Loucy (cell line): ENCODE data around the gene KLK12.

Source experiments
- H2AFZ ChIP-seq: fragments of 200-600 bp; sonication (generic); 2 replicates; pipeline ENCODE4 v1.6.0; 2016; ENCODE audit warnings: antibody characterized with exemption, mild to moderate bottlenecking, low read length, moderate library complexity
- H3F3A ChIP-seq: fragments of 200-600 bp; 2 replicates; pipeline ENCODE4 v1.6.0; 2016; ENCODE audit warnings: antibody characterized with exemption, low read depth, mild to moderate bottlenecking
- H3K27me3 ChIP-seq: fragments of 200-600 bp; sonication (generic); 2 replicates; pipeline ENCODE4 v1.6.1; 2014; ENCODE audit warnings: low read length, mild to moderate bottlenecking; ENCODE audit not compliant: insufficient read depth, poor library complexity, severe bottlenecking
- H3K36me3 ChIP-seq: fragments of 200-600 bp; sonication (generic); 2 replicates; pipeline ENCODE4 v1.6.1; 2016; ENCODE audit warnings: low read length; ENCODE audit not compliant: insufficient read depth
- H3K4me1 ChIP-seq: fragments of 200-600 bp; sonication (generic); 2 replicates; pipeline ENCODE4 v1.5.1; 2014; ENCODE audit warnings: low read length, mild to moderate bottlenecking; ENCODE audit not compliant: insufficient read depth, poor library complexity, severe bottlenecking
- H3K4me2 ChIP-seq: fragments of 200-600 bp; sonication (generic); 2 replicates; pipeline ENCODE4 v1.6.0; 2014; ENCODE audit warnings: antibody characterized with exemption, low read length, low read depth, mild to moderate bottlenecking; ENCODE audit not compliant: poor library complexity, severe bottlenecking
- H3K4me3 ChIP-seq: fragments of 200-600 bp; sonication (generic); 2 replicates; pipeline ENCODE4 v1.5.1; 2014; ENCODE audit warnings: low read length, mild to moderate bottlenecking, mixed read lengths; ENCODE audit not compliant: poor library complexity, severe bottlenecking
- H3K79me2 ChIP-seq: fragments of 200-600 bp; sonication (generic); 2 replicates; pipeline ENCODE4 v1.6.1; 2014; ENCODE audit warnings: low read length; ENCODE audit not compliant: insufficient read depth
- H3K9ac ChIP-seq: fragments of 200-600 bp; sonication (generic); 2 replicates; pipeline ENCODE4 v1.6.0; 2014; ENCODE audit warnings: mild to moderate bottlenecking, low read depth, low read length, moderate library complexity; ENCODE audit not compliant: poor library complexity, severe bottlenecking
- H3K9me2 ChIP-seq: fragments of 200-600 bp; sonication (generic); replicated peaks from 2 replicates; pipeline ENCODE4 v1.6.1; 2016; ENCODE audit warnings: low read depth, low read length, mixed read lengths
- H3K9me3 ChIP-seq: fragments of 200-600 bp; sonication (generic); 2 replicates; pipeline ENCODE4 v1.6.1; 2014; ENCODE audit warnings: mild to moderate bottlenecking, antibody characterized with exemption, low read length, low read depth; ENCODE audit not compliant: insufficient read depth
- H4K20me1 ChIP-seq: fragments of 200-600 bp; sonication (generic); 2 replicates; pipeline ENCODE4 v1.6.0; 2014; ENCODE audit warnings: antibody characterized with exemption, low read length, mild to moderate bottlenecking; ENCODE audit not compliant: insufficient read depth, poor library complexity, severe bottlenecking
- CTCF ChIP-seq: fragments of 200-600 bp; sonication (generic); conservative IDR thresholded peaks from 2 replicates; pipeline ENCODE4 v1.5.1; 2014; ENCODE audit warnings: mild to moderate bottlenecking, antibody characterized with exemption, low read length
- EZH2phosphoT487 ChIP-seq: fragments of 200-600 bp; IDR thresholded peaks from 2 replicates; pipeline ENCODE4 v1.6.1; 2018; ENCODE audit warnings: antibody characterized with exemption, mild to moderate bottlenecking, moderate library complexity, borderline replicate concordance

KLK12 gene

GRCh38 chr19:51003316-51003715 lies 31.5 kb downstream of the KLK12 start:
- no peak overlapping the region for H3K4me2 ChIP-seq
- H3K4me1 ChIP-seq: no peaks in the 10 kb centered on the region

GRCh38 chr19:51002542-51003311 lies 32.1 kb downstream of the KLK12 start:
- Histone ChIP-seq H3K9me3 (peaks cover 5% of the 10 kb centered on the region; the same call in 1 of the 2 replicates), H3K9ac (no peak overlapping the region), H3K79me2 (no peaks in the 10 kb centered on the region), H3K4me3 (no peak overlapping the region), H3K9me2 (no peaks in the 10 kb centered on the region), H2AFZ (no peak overlapping the region), H3F3A (no peaks in the 10 kb centered on the region), H4K20me1 (no peaks in the 10 kb centered on the region), H3K27me3 (no peaks in the 10 kb centered on the region), H3K4me2 (no peak overlapping the region), H3K36me3 (no peaks in the 10 kb centered on the region), H3K4me1 (no peaks in the 10 kb centered on the region)
- no peak for TF ChIP-seq EZH2phosphoT487
- TF ChIP-seq CTCF: no peak

More at GRCh38 chr19:51003316-51003715, 31.5 kb downstream of the KLK12 start:
- no peak overlapping the region for H3K4me3 ChIP-seq
- H3F3A ChIP-seq: no peaks in the 10 kb centered on the region
- no peaks in the 10 kb centered on the region for H3K27me3 ChIP-seq
- H3K9me3 ChIP-seq: peaks cover 5% of the 10 kb centered on the region; the same call in 1 of the 2 replicates
- no peaks in the 10 kb centered on the region for H3K36me3 ChIP-seq
- no peaks in the 10 kb centered on the region for H3K9me2 ChIP-seq
- no peak for TF ChIP-seq EZH2phosphoT487
- TF ChIP-seq CTCF: no peak
- no peak overlapping the region for H3K9ac ChIP-seq
- no peak overlapping the region for H2AFZ ChIP-seq
- no peaks in the 10 kb centered on the region for H3K79me2 ChIP-seq
- H4K20me1 ChIP-seq: no peaks in the 10 kb centered on the region

GRCh38 chr19:51002089-51002532 lies 32.7 kb downstream of the KLK12 start:
- Histone ChIP-seq H3K4me2 (no peak overlapping the region), H3K9ac (no peak overlapping the region)
- TF ChIP-seq CTCF (no peak), EZH2phosphoT487 (no peak)

More at GRCh38 chr19:51002089-51002532, 32.7 kb downstream of the KLK12 start:
- peaks cover 5% of the 10 kb centered on the region; the same call in 1 of the 2 replicates for H3K9me3 ChIP-seq
- no peaks in the 10 kb centered on the region for H3F3A ChIP-seq
- no peak overlapping the region for H3K4me3 ChIP-seq
- H4K20me1 ChIP-seq: no peaks in the 10 kb centered on the region
- no peaks in the 10 kb centered on the region for H3K4me1 ChIP-seq
- H2AFZ ChIP-seq: no peak overlapping the region
- no peaks in the 10 kb centered on the region for H3K27me3 ChIP-seq
- no peaks in the 10 kb centered on the region for H3K79me2 ChIP-seq
- H3K9me2 ChIP-seq: no peaks in the 10 kb centered on the region
- no peaks in the 10 kb centered on the region for H3K36me3 ChIP-seq
